ENCODE measurements around the gene SORCS2.

- TF ChIP-seq CTCF (conservative IDR thresholded peaks at IDR 0.05; ENCODE audit: low read depth, low read length) (no peak), EZH2 (IDR thresholded peaks at IDR 0.05; ENCODE audit: borderline replicate concordance, low read depth, low read length, poor library complexity, severe bottlenecking) (no peak)
Observed at GRCh38 chr4:7523526-7523925, 331.2 kb downstream of the SORCS2 start.

Data from A673 (cell line).